H1 (cell line): ENCODE data around the gene KLHL3. TPM values are rescaled to one million over a fixed set of nuclear protein-coding genes. Genes with fewer than 3 reads are reported as not detected.

Experiments used
- CTCF ChIA-PET: fragments of 300-600 bp; sonication (Branson Sonifier 250); formaldehyde crosslinking; loops from one replicate; lab custom pipeline; 2021; ENCODE audit not compliant: partially characterized antibody; lab: Charles Lee
- POLR2A ChIA-PET: fragments of 300-600 bp; sonication (Branson Sonifier 250); formaldehyde crosslinking; loops from one replicate; lab custom pipeline; 2021; ENCODE audit warnings: inconsistent platforms; ENCODE audit not compliant: partially characterized antibody; lab: Charles Lee
- DNase-seq, 2 experiments: peaks; one replicate each; pipeline versions ENCODE4 v3.0.0 to v3.0.0-alpha.2; 2010 to 2022; ENCODE audit warnings: low spot score in 2 of 2, low read depth in 1 of 2, mixed read lengths in 1 of 2
- FAIRE-seq: peaks from 2 replicates; lab custom pipeline; 2011; peaks lifted over from hg19 to GRCh38; lab: Jason Lieb, UNC
- H2AFZ ChIP-seq: 2 replicates; pipeline ENCODE4 v1.8.1; 2012; ENCODE audit warnings: low read length, inconsistent platforms
- H2AK5ac ChIP-seq: 2 replicates; pipeline ENCODE4 v1.6.1; 2013; ENCODE audit warnings: low read depth, low read length
- H2BK120ac ChIP-seq: replicated peaks from 2 replicates; pipeline ENCODE3; 2013; ENCODE audit warnings: low read depth, low read length, inconsistent platforms
- H2BK12ac ChIP-seq: 2 replicates; pipeline ENCODE4 v1.6.1; 2013; ENCODE audit warnings: low read depth, low read length
- H2BK15ac ChIP-seq: 2 replicates; pipeline ENCODE4 v1.6.1; 2013; ENCODE audit warnings: low read length
- H2BK20ac ChIP-seq: 2 replicates; pipeline ENCODE4 v1.6.1; 2013; ENCODE audit warnings: low read length
- H2BK5ac ChIP-seq: 2 replicates; pipeline ENCODE4 v1.6.1; 2013; ENCODE audit warnings: low read depth, low read length
- H3K14ac ChIP-seq: 2 replicates; pipeline ENCODE4 v1.6.1; 2013; ENCODE audit warnings: inconsistent platforms; ENCODE audit not compliant: insufficient read length
- H3K18ac ChIP-seq: 2 replicates; pipeline ENCODE4 v1.6.1; 2013; ENCODE audit warnings: low read length; ENCODE audit errors: extremely low read depth
- H3K23ac ChIP-seq: 2 replicates; pipeline ENCODE4 v1.6.1; 2013; ENCODE audit warnings: inconsistent platforms; ENCODE audit not compliant: insufficient read length
- H3K23me2 ChIP-seq: 2 replicates; pipeline ENCODE4 v1.6.1; 2013; ENCODE audit warnings: low read depth, low read length
- H3K27ac ChIP-seq: 2 replicates; pipeline ENCODE4 v1.6.1; 2011; ENCODE audit warnings: low read depth, low read length, inconsistent platforms
- H3K27me3 ChIP-seq, 4 experiments: replicated peaks in 1 of 4; 1 replicate in 1 of 4; 2 replicates in 3 of 4; pipeline versions ENCODE4 v1.6.1 to v1.8.1; 2011 to 2013; ENCODE audit warnings: low read length in 3 of 4, mild to moderate bottlenecking in 3 of 4, inconsistent platforms in 2 of 4, mixed read lengths in 2 of 4, moderate library complexity in 1 of 4; ENCODE audit not compliant: control insufficient read depth in 3 of 4, insufficient read depth in 3 of 4; ENCODE audit errors: extremely low read depth in 1 of 4
- H3K36me3 ChIP-seq, 4 experiments: 2 replicates each; pipeline versions ENCODE4 v1.6.1 to v1.8.1; 2011 to 2013; ENCODE audit warnings: mild to moderate bottlenecking in 4 of 4, low read length in 3 of 4, moderate library complexity in 2 of 4, control low read depth in 1 of 4, inconsistent platforms in 1 of 4; ENCODE audit not compliant: insufficient read depth in 4 of 4, control insufficient read depth in 2 of 4
- H3K4ac ChIP-seq: replicated peaks from 2 replicates; pipeline ENCODE3; 2013; ENCODE audit warnings: low read length, low read depth, mixed read lengths, inconsistent platforms; ENCODE audit not compliant: insufficient read length
- H3K4me1 ChIP-seq, 4 experiments: replicated peaks in 1 of 4; 1 replicate in 1 of 4; 2 replicates in 3 of 4; pipeline versions ENCODE4 v1.6.1 to v1.8.1; 2011 to 2013; ENCODE audit warnings: low read length in 3 of 4, inconsistent platforms in 2 of 4, mixed read lengths in 1 of 4; ENCODE audit not compliant: insufficient read depth in 4 of 4, control insufficient read depth in 3 of 4
- H3K4me2 ChIP-seq, 2 experiments: 2 replicates each; pipeline versions ENCODE4 v1.6.1 to v1.8.1; 2011 to 2013; ENCODE audit warnings: low read depth in 2 of 2, low read length in 2 of 2, control low read depth in 1 of 2, inconsistent platforms in 1 of 2, mild to moderate bottlenecking in 1 of 2; ENCODE audit not compliant: insufficient read depth in 1 of 2
- H3K4me3 ChIP-seq, 4 experiments: fragments of 200-600, 300-600 bp in 1 of 4; sonication (generic), shearing (Covaris generic), sonication (Bioruptor Twin) in 1 of 4; 2 replicates each; pipeline versions ENCODE4 v1.5.1 to v1.8.1; 2011 to 2016; ENCODE audit warnings: low read length in 4 of 4, low read depth in 3 of 4, control low read depth in 2 of 4, inconsistent platforms in 2 of 4, mild to moderate bottlenecking in 2 of 4, mixed read lengths in 1 of 4, moderate library complexity in 1 of 4; ENCODE audit not compliant: insufficient read depth in 2 of 4; ENCODE audit errors: extremely low read depth in 1 of 4
- H3K56ac ChIP-seq: replicated peaks from 2 replicates; pipeline ENCODE3; 2013; ENCODE audit warnings: low read depth, mild to moderate bottlenecking, mixed read lengths, low read length, inconsistent platforms; ENCODE audit not compliant: insufficient read length
- H3K79me1 ChIP-seq: 2 replicates; pipeline ENCODE4 v1.6.1; 2013; ENCODE audit warnings: low read depth, low read length, control low read depth
- H3K79me2 ChIP-seq, 2 experiments: 2 replicates each; pipeline versions ENCODE4 v1.6.1 to v1.8.1; 2012 to 2013; ENCODE audit warnings: low read length in 2 of 2, mild to moderate bottlenecking in 2 of 2, inconsistent platforms in 1 of 2; ENCODE audit not compliant: insufficient read depth in 2 of 2, control insufficient read depth in 1 of 2
- H3K9ac ChIP-seq, 4 experiments: replicated peaks in 1 of 4; 1 replicate in 1 of 4; 2 replicates in 3 of 4; pipeline versions ENCODE4 v1.6.1 to v1.8.1; 2011 to 2013; ENCODE audit warnings: low read depth in 3 of 4, low read length in 3 of 4, control low read depth in 2 of 4, mild to moderate bottlenecking in 2 of 4, moderate library complexity in 2 of 4, inconsistent platforms in 1 of 4; ENCODE audit errors: extremely low read depth in 1 of 4
- H3K9me3 ChIP-seq, 2 experiments: 2 replicates each; pipeline versions ENCODE4 v1.6.1 to v1.8.1; 2012 to 2013; ENCODE audit warnings: mild to moderate bottlenecking in 2 of 2, moderate library complexity in 2 of 2, control low read depth in 1 of 2, inconsistent platforms in 1 of 2, low read depth in 1 of 2, low read length in 1 of 2, mixed read lengths in 1 of 2; ENCODE audit not compliant: insufficient read depth in 2 of 2
- H4K20me1 ChIP-seq, 2 experiments: replicated peaks in 1 of 2; 2 replicates each; pipeline versions ENCODE3 to v1.8.1; 2011 to 2013; ENCODE audit warnings: inconsistent platforms in 2 of 2, low read length in 2 of 2, mild to moderate bottlenecking in 1 of 2; ENCODE audit not compliant: insufficient read depth in 2 of 2, control insufficient read depth in 1 of 2
- H4K5ac ChIP-seq: 2 replicates; pipeline ENCODE4 v1.6.1; 2013; ENCODE audit warnings: low read length, low read depth, mixed read lengths, inconsistent platforms; ENCODE audit not compliant: insufficient read length
- H4K8ac ChIP-seq: 2 replicates; pipeline ENCODE4 v1.8.0; 2013; ENCODE audit warnings: mild to moderate bottlenecking, moderate library complexity, low read length, inconsistent platforms; ENCODE audit not compliant: insufficient read depth; ENCODE audit errors: extremely low read depth
- H4K91ac ChIP-seq: replicated peaks from 2 replicates; pipeline ENCODE3; 2013; ENCODE audit warnings: low read length, mixed read lengths, inconsistent platforms; ENCODE audit not compliant: insufficient read length
- BCL11A ChIP-seq, 2 experiments: IDR thresholded peaks; one replicate each; pipeline ENCODE4 v1.6.1; 2011; ENCODE audit warnings: low read depth in 2 of 2, low read length in 2 of 2, mild to moderate bottlenecking in 2 of 2
- CEBPB ChIP-seq: IDR thresholded peaks from 2 replicates; pipeline ENCODE4 v1.6.1; 2012; ENCODE audit warnings: low read depth, low read length
- CHD2 ChIP-seq: IDR thresholded peaks from 2 replicates; pipeline ENCODE4 v1.6.1; 2012; ENCODE audit warnings: low read length, improper control_type of control experiment
- CTBP2 ChIP-seq: IDR thresholded peaks from 2 replicates; pipeline ENCODE4 v1.7.0; 2011; ENCODE audit warnings: borderline replicate concordance, mild to moderate bottlenecking, moderate library complexity, mixed read lengths, low read length; ENCODE audit not compliant: insufficient read depth, insufficient read length
- EGR1 ChIP-seq: IDR thresholded peaks from 2 replicates; pipeline ENCODE4 v1.6.1; 2011; ENCODE audit warnings: low read depth, low read length, borderline replicate concordance
- HDAC2 ChIP-seq, 2 experiments: fragments of 300-600 bp in 1 of 2; sonication (generic) in 1 of 2; IDR thresholded peaks; 2 replicates each; pipeline ENCODE4 v1.6.1; 2011 to 2012; ENCODE audit warnings: low read depth in 2 of 2, low read length in 2 of 2, mild to moderate bottlenecking in 2 of 2, moderate library complexity in 2 of 2, borderline replicate concordance in 1 of 2, inconsistent platforms in 1 of 2
- KDM4A ChIP-seq: IDR thresholded peaks from one replicate; pipeline ENCODE4 v1.7.1; 2012; ENCODE audit warnings: low read depth, mild to moderate bottlenecking, moderate library complexity, low read length, inconsistent platforms; ENCODE audit not compliant: severe bottlenecking
- POLR2AphosphoS5 ChIP-seq: IDR thresholded peaks from 2 replicates; pipeline ENCODE4 v1.6.1; 2011; ENCODE audit warnings: low read depth, low read length
- RFX5 ChIP-seq: IDR thresholded peaks from 2 replicates; pipeline ENCODE4 v1.6.1; 2011; ENCODE audit warnings: low read depth, low read length, improper control_type of control experiment, borderline replicate concordance
- SIX5 ChIP-seq: IDR thresholded peaks from 2 replicates; pipeline ENCODE4 v1.6.1; 2011; ENCODE audit warnings: mild to moderate bottlenecking, low read depth, low read length
- SRF ChIP-seq: IDR thresholded peaks from 2 replicates; pipeline ENCODE4 v1.6.1; 2011; ENCODE audit warnings: mild to moderate bottlenecking, low read depth, low read length, moderate library complexity
- TAF1 ChIP-seq: IDR thresholded peaks from 2 replicates; pipeline ENCODE4 v1.6.1; 2011; ENCODE audit warnings: mild to moderate bottlenecking, low read depth, low read length
- TAF7 ChIP-seq: optimal IDR thresholded peaks from 2 replicates; pipeline ENCODE3; 2011; ENCODE audit warnings: low read depth, mild to moderate bottlenecking, inconsistent platforms, low read length, moderate library complexity, borderline replicate concordance
- TCF12 ChIP-seq: IDR thresholded peaks from 2 replicates; pipeline ENCODE4 v1.6.1; 2011; ENCODE audit warnings: low read depth, mild to moderate bottlenecking, low read length
- ZNF274 ChIP-seq: IDR thresholded peaks from 2 replicates; pipeline ENCODE4 v1.7.0; 2012; ENCODE audit warnings: low read length, borderline replicate concordance; ENCODE audit errors: extremely low read depth
- WGBS, 2 experiments: shearing (Covaris generic) in 1 of 2; methylation state at CpG; one replicate each; pipeline versions ENCODE4 v1.1.6 to v1.1.7; 2013 to 2015; ENCODE audit warnings: low lambda C conversion rate in 2 of 2, mixed read lengths in 2 of 2, inconsistent platforms in 1 of 2, low coverage in 1 of 2, missing lambda C conversion rate in 1 of 2; ENCODE audit not compliant: insufficient replicate concordance in 2 of 2, insufficient coverage in 1 of 2, insufficient read length in 1 of 2; ENCODE audit errors: extremely low coverage in 1 of 2, missing lambda C conversion rate in 1 of 2; 5-methylcytosine and 5-hydroxymethylcytosine counted together
- polyA plus RNA-seq, 7 experiments: library from polyadenylated mRNA; depleted of rRNA in 3 of 7; stranded (reverse) in 5 of 7; unstranded in 2 of 7; fragments of >200 nt in 5 of 7; fragments of 200-250 nt in 2 of 7; gene quantifications; 1 replicate in 5 of 7; 2 replicates in 1 of 7; 4 replicates in 1 of 7; pipeline versions ENCODE4 v1.2.1 to v1.2.3, GENCODE V29; 2011 to 2013; ENCODE audit warnings: missing spikeins in 2 of 7, mixed read lengths in 2 of 7
- total RNA-seq: library from RNA; stranded (reverse); fragmentation: NEBNext Ultra II Directional; extraction: Animal tissue kit (Norgen Biotek cat#: 25700); gene quantifications from 2 replicates; pipeline ENCODE4 v1.2.1, GENCODE V29; 2021

Gene KLHL3
- total and polyA plus RNA-seq, 2 of the 8 experiments (the other 6 are each of a cell fraction or from before 2014, with no cell fraction given) = 7.4 to 13.7 TPM

GRCh38 chr5:137758121-137758520, 22.2 kb upstream of the KLHL3 start:
- no peak for FAIRE-seq
- no peak for TF ChIP-seq CTBP2
- TF ChIP-seq KDM4A = no peak
- TF ChIP-seq TAF7 = no peak
- TF ChIP-seq SIX5 = no peak
- TF ChIP-seq BCL11A (IDR thresholded peaks at IDR 0.05; ENCODE audit: low read depth in 2 of 2, low read length in 2 of 2) = no peak
- TF ChIP-seq CEBPB = no peak
- no peak for TF ChIP-seq RFX5
- TF ChIP-seq HDAC2 (IDR thresholded peaks at IDR 0.05; ENCODE audit: borderline replicate concordance in 1 of 2, low read depth in 2 of 2, low read length in 2 of 2) = no peak
- no peak for TF ChIP-seq ZNF274
- TF ChIP-seq POLR2AphosphoS5 = no peak
- no peak for TF ChIP-seq TCF12
- TF ChIP-seq SRF = no peak
- TF ChIP-seq EGR1 = no peak
- TF ChIP-seq TAF1 = no peak
- TF ChIP-seq CHD2 = no peak

More at GRCh38 chr5:137758121-137758520, 22.2 kb upstream of the KLHL3 start:
- Histone ChIP-seq H3K56ac (no peak overlapping the region), H3K79me2 (peaks cover 9 to 10% of the 10 kb centered on the region in 2 experiments), H3K23me2 (no peaks in the 10 kb centered on the region), H4K91ac (no peak overlapping the region), H4K5ac (no peak overlapping the region), H3K4me2 (no peak overlapping the region), H2BK12ac (no peak overlapping the region), H2BK5ac (no peak overlapping the region), H2BK120ac (no peak overlapping the region), H3K27ac (no peak overlapping the region), H3K9ac (no peak overlapping the region), H3K9me3 (peaks cover 4 to 7% of the 10 kb centered on the region in 2 experiments; a peak in 1 of 4 replicates), H4K20me1 (peaks cover 0 to 3% of the 10 kb centered on the region in 2 experiments), H3K23ac (no peak overlapping the region), H4K8ac (no peak overlapping the region), H3K14ac (no peak overlapping the region), H3K4ac (no peak overlapping the region), H3K36me3 (peaks cover 0 to 5% (median 0%) of the 10 kb centered on the region in 4 experiments; a peak in 1 of 8 replicates), H2AFZ (no peak overlapping the region), H3K4me3 (no peak overlapping the region), H3K27me3 (no peaks in the 10 kb centered on the region), H2AK5ac (no peak overlapping the region), H3K18ac (no peak overlapping the region), H2BK15ac (no peak overlapping the region), H3K79me1 (no peaks in the 10 kb centered on the region), H2BK20ac (no peak overlapping the region), H3K4me1 (peaks cover 0 to 2% (median 0%) of the 10 kb centered on the region in 4 experiments; a peak in 2 of 7 replicates)
- POLR2A ChIA-PET = no interaction called here
- DNase-seq = no peak
- CTCF ChIA-PET = interaction anchor here (1.3 to 2.2 kb wide), 3 partner anchors 10 to 20 kb away, joined by 3 to 10 read pairs (median 5); no protein-coding TSS in a partner anchor
- WGBS, 2 experiments = 85% methylated on average over 4 of the region's 4 CpGs; no CpG with 5 or more reads in 1 of the 2 experiments
